Activated CD8-positive, alpha-beta memory T cell treated with anti-CD3 and anti-CD28 coated beads, Interleukin-2, amount 50 U/mL, for 24 hours (primary cell): ENCODE data around the gene LIPT1.
"Not testable (repeated sequence)": the region's sequence is repeated elsewhere in the genome, so short reads cannot be mapped to it uniquely, and the experiment has no call there.

Experiments
- DNase-seq: peaks from one replicate; pipeline ENCODE4 v3.0.0-alpha.2; 2020; ENCODE audit errors: extremely low read depth

Gene LIPT1

DNA sequence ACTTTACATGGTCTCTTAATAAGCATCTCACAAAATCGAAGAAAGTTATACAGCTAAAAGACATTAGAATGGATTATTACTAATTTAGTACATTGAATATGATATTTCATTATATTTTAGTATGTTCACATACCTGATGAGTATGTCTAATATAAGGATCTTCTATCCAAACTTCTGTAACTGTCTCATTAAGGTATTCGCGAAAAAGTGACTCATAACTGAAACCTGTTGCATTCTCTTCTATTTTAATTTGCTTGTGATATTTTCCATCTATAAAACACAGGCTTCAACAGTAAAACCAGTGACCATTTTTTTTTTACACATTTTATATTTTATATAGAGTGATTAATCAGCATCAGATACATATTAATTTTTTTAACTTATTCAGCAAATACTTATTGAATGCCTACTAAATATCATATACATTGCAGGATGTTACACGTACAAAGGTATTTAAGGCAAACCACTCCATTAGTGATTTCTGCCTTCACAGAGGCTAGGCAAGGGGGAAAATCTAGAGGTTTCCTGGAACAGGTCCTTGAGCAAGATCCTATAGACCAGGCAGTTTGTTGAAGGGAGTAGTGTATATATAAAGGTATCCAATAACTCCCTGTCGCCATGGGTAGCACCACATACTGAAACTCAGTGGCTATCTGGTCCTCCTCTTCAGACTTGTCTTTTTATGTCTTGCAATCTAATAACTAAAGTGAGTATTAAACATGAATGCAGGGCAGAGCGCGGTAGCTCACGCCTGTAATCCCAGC lies 16.8 kb downstream of the LIPT1 start:
- DNase-seq: no peak

DNA sequence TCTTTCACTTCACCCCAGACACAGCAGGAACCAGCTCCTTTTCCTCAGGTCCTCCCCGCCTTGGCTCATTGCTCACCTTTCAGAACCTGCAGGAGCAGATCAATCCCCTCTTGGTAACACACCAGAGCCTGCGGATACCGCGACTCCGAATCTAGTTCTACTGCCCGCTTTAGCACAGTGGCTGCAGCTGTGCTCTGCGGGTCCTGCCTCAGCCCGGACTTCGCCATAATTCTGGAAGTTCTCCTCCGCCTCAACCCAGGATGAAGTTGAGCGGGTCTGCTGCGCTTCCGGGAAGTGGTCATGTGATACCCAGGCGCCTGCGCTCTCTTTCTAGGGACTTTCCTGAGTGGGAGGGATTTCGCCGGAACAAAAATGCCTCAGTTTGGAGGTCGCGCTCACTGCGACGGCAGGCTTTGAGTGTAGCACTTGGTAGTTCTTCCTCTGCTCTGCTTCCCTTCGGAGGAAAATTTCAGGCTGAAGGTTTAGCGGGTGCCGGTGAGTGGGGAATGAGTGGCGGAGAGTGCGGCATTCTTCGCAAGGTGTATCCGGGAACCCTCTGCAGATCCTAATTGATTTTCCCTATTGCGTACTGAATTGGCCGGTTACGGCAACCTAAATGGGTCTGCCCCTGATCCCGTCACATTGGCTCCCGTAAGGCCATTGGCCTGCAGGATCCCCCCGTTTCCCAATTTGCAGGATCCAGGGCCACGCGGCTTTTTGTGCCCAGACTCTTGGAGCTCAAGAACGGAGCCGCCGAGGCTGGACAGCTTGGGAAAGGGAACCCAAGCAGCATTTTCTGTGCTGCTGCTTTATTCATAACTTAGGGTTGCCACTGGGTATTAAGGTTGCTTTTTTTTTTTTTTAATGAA lies 26.2 kb downstream of the LIPT1 start, which contains the start of the genes MITD1 and MRPL30:
Gene MITD1 (minus strand): TSS at position 304 of the 869 bp plus-strand sequence. CDS start 77 bp downstream, at position 227.
Gene MRPL30 (plus strand): TSS at position 430 of the 869 bp plus-strand sequence. CDS start 5,020 bp downstream, outside the sequence.
- DNase-seq: peak; percentile 76

DNA sequence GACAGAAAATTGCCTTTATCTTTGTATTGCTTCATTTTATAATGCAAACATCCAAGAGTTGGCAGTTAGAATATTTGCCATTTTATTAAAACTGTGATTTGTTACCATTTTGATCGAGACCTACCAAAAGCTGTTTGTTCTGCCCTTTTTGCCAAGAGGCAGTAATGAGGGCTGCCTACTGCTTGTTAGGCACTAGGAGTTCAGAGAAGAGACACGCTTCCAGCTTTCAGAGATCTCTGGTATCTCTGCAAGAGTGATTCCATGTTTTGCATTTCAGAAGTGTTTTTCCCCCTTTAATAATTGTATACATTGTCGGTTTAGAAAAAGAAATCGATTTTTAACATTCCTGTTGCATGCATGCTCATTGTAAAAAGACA lies 26.8 kb downstream of the LIPT1 start:
- DNase-seq: no peak

DNA sequence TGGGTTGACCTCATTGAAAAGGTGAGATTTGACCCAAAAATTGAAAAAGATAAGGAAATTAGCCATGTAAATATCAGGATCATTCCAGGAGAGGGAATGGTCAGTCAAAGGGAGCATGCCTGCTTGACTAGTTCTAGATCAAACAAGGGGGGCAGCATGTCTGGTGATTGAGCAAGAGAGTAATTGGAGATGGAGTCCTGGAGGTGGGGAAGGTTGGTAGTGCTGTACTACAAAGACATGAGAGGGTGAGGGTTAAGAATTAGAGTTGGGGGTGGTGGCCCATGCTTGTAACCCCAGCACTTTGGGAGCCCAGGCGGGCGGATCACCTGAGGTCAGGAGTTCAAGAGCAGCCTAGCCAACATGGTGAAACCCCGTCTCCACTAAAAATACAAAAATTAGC lies 28.3 kb downstream of the LIPT1 start:
- DNase-seq: no peak

DNA sequence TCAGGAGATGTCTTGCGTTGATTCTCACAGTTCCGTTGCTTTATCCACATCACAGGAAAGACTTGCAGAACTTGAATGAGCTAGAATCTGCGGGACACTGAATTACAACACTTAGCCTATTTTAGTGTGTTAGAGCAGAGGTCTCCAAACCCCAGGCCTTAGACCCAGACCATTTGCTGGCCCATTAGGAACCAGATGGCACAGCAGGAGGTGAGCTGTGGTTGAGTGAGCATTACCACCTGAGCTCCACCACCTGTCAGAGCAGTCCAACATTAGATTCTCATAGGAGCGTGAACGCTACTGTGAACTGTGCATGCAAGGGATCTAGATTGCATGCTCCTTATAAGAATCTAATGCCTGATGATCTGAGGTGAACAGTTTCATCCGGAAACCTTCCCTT lies 30.0 kb downstream of the LIPT1 start:
- no peak for DNase-seq

DNA sequence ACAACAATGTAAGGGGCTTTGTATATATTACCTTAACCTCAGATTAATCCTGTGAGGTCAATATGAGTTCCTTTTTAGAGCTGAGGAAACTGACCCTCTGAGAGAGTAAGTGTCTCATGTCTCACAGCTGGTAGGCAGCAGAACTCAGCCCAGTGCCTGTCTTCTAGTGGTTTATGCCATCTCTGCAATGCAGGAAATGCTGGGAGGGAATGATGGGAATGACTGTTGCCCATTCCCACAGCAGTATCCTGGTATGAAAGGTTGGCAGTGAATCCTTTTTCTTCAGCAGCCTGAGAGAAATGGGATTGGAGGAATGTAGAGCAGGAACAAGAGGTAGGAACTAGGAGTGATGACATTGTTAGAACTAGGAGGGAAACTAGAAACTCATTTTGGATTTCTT lies 32.2 kb downstream of the LIPT1 start:
- DNase-seq: no peak

DNA sequence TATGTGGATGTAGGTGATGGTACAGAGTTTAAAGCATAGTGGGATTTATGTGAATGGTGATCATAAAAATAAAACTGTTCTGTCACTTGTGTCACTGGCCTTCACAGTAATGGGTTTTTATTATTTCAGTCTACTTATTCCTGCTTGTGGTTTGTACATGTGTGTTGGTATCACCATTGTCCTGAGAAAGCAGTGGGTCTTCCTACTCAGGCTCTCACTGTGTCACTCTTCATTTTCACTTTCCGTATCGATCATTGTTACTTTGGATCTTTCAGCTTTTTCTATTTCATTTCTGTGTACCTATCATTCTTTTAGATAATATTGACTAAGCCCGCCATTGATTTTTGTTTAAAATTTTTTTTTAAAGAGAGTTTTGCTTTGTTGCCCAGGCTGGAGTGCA lies 33.6 kb downstream of the LIPT1 start:
- no peak for DNase-seq

DNA sequence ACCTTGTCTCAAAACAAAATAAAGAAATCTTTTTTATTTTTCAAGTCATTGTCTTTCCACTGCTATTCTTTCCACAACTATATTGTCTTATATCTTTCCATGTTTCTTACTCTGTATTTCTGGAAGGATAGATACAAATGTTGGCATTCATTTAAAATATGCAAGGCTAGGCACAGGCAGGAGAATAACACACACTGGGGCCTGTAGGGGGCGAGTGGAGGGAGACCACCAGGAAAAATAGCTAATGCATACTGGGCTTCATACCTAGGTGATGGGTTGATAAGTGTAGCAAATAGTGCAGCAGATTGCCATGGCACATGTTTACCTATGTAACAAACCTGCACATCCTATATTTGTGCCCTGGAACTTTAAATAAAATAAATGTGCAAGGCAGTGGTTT lies 35.8 kb downstream of the LIPT1 start:
- no peak for DNase-seq

DNA sequence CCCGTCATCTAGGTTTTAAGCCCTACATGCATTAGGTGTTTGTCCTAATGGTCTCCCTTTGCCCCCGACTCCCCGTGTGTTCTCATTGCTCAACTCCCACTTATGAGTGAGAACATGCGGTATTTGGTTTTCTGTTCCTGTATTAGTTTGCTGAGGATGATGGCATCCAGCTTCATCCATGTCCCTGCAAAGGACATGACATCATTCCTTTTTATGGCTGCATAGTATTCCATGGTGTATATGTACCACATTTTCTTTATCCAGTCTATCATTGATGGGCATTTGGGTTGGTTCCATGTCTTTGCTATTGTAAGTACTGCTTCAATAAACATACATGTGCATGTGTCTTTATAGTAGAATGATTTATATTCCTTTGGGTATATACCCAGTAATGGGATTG lies 37.6 kb downstream of the LIPT1 start:
- not testable (repeated sequence) for DNase-seq

DNA sequence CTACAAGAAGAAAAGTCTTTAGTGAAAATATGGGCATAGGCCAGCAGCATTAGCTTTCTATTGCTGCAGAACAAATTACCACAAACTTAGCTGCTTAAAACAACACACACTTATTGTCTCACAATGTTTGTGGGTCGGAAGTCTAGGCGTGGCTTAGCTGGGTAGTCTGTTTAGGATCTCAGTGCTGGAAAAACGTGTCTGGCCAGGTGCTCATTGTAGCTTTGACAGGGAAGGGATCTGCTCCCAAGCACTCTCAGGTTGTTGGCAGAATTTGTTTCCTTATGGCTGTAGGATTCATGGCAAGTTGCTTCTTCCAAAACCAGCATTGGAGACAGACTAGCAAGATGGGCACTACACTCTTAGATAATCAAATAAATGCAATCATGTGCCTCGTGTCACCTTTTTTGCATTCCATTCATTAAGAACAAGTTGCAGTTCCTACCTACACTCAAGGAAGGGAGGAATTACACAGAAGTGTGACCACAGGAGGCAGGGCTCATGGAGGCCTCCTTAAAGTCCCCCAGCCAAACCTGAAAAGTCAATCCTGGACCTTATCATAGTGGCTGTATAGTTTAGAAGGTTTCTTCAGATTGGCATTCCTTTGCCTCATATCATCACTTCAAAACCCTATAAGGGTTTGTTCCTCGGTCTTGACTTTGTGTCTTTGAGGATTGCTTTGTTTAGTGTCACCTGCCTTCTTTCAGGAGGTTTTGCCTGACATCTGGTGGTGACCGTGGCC lies 43.5 kb downstream of the LIPT1 start:
- no peak for DNase-seq

DNA sequence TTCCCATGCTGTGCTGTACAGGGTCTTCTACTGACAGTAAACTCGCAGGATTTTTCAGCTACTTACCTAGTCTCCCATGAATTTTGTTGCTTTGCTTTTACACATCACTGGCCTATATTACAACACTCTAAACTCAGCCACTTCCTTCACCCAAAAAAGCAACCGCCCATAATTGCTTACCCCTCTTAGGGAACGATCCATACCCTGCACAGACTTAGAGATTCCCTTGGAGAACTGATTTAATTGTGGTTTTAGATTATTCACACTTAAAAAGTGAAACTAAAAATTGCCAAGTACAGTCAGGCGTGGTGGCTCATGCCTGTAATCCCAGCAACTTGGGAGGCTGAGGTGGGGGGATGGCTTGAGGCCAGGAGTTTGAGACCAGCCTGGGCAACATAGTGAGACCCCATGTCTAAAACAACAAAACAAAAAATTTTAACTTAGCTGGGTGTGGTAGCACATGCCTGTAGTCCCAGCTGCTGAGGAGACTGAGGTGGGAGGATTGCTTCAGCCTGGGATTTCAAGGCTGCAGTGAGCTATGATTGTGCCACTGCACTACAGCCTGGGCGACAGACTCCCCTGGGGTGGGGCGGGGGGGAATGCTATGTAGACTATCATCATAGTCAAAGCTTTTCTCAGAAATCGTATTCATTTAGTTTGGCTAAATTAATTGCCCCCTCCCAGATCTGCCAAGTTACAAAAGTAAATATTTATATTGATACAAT lies 45.5 kb downstream of the LIPT1 start:
- no peak for DNase-seq

DNA sequence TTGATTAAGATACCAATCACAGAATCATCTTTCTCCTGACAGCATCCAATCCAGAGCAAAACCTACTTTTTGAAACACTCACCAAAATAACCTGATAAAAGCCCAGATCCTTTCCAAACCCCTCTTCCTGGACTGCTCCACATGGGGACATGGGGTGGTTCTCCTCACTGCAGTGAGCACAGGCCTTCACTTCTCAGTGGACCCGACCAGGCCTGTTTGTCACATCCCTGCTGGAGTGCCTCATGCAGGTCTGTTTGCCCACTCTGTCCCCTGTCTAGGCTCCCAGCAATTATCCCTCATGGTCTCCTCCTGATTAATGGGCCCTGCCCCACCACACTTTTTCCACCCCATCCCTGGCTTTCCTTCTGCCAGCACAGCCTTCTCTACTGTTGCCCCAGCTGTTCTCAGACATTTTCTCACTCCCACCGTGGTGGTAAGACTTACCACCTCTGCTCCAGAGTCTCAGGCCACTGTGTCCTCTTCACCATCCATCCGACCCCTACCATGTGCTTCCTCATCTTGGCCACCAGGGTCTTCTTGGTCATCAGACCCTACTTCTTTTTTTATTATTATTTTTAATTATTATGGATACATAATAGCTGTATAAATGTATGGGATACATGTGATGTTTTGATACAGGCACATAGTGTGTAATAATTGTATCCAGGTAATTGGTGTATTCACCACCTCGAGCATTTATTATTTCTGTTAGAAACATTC lies 47.4 kb downstream of the LIPT1 start:
- DNase-seq: no peak

DNA sequence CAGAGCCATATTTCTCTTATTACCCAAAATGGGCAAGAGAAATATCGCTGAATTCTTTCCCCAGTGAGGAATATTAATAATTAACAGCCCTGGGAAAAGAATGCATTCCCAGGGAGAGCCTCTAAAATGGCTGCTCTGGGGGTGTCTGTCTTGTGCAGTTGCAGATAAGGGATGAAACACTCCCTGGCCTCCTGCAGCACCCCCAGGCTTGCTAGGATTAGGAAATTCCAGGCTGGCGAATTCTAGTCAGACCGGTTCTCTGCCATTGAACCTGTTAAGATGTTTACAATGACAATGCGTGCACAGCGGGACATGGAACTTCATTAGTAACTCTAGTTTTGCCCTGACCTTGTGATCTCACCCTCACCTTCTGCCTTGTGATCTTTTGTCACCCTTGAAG lies 50.7 kb downstream of the LIPT1 start:
- no peak for DNase-seq
